Neural cell (in vitro differentiated cells): ENCODE results near the gene GALE. TPM values are rescaled to one million over a fixed set of nuclear protein-coding genes. Genes with fewer than 3 reads are reported as not detected.
A peak's percentile ranks its signal among the peaks of the same experiment; 100 is the strongest.

Source experiments
- H2AFZ ChIP-seq: fragments of 200-600, 300-800 bp; sonication (generic), shearing (Covaris generic); 2 replicates; pipeline ENCODE4 v1.6.0; 2014; ENCODE audit warnings: low read depth, mild to moderate bottlenecking, antibody characterized with exemption, low read length, moderate library complexity
- H3F3A ChIP-seq: fragments of 200-600 bp; shearing (Covaris generic); 2 replicates; pipeline ENCODE4 v1.6.1; 2016; ENCODE audit warnings: mild to moderate bottlenecking, moderate library complexity, mixed read lengths, antibody characterized with exemption, low read length; ENCODE audit not compliant: insufficient read depth, poor library complexity, severe bottlenecking
- H3K27ac ChIP-seq: fragments of 200-600, 300-800 bp; sonication (generic), shearing (Covaris generic); 2 replicates; pipeline ENCODE4 v1.5.1; 2014; ENCODE audit warnings: mild to moderate bottlenecking, low read length, moderate library complexity
- H3K27me3 ChIP-seq: fragments of 300-800, 200-600 bp; sonication (generic), shearing (Covaris generic); 2 replicates; pipeline ENCODE4 v1.6.0; 2014; ENCODE audit warnings: mild to moderate bottlenecking, low read depth, low read length, moderate library complexity; ENCODE audit not compliant: insufficient read depth
- H3K36me3 ChIP-seq: fragments of 300-800, 200-600 bp; sonication (generic), shearing (Covaris generic); 2 replicates; pipeline ENCODE4 v1.5.1; 2014; ENCODE audit warnings: mild to moderate bottlenecking, antibody characterized with exemption, low read length, moderate library complexity; ENCODE audit not compliant: insufficient read depth
- H3K4me2 ChIP-seq: fragments of 300-800, 200-600 bp; sonication (generic), shearing (Covaris generic); 2 replicates; pipeline ENCODE4 v1.6.0; 2014; ENCODE audit warnings: mild to moderate bottlenecking, low read length
- H3K4me3 ChIP-seq: fragments of 300-800, 200-600 bp; sonication (generic), shearing (Covaris generic); 2 replicates; pipeline ENCODE4 v1.5.1; 2014; ENCODE audit warnings: mild to moderate bottlenecking, low read length, moderate library complexity
- H3K79me2 ChIP-seq: fragments of 200-600 bp; shearing (Covaris generic); replicated peaks from 2 replicates; pipeline ENCODE4 v1.6.0; 2014; ENCODE audit warnings: mild to moderate bottlenecking, low read length, moderate library complexity; ENCODE audit not compliant: insufficient read depth
- H3K9ac ChIP-seq: fragments of 300-800, 200-600 bp; sonication (generic), shearing (Covaris generic); 2 replicates; pipeline ENCODE4 v1.6.1; 2016; ENCODE audit warnings: mild to moderate bottlenecking, low read length, mixed read lengths
- H3K9me2 ChIP-seq: fragments of 200-600 bp; shearing (Covaris generic); 2 replicates; pipeline ENCODE4 v1.6.1; 2016; ENCODE audit warnings: mild to moderate bottlenecking, low read length, mixed read lengths; ENCODE audit not compliant: insufficient read depth
- H3K9me3 ChIP-seq: fragments of 200-600, 300-800 bp; sonication (generic), shearing (Covaris generic); 2 replicates; pipeline ENCODE4 v1.6.1; 2016; ENCODE audit warnings: mild to moderate bottlenecking, mixed run types, low read length, moderate library complexity, mixed read lengths
- H4K20me1 ChIP-seq: fragments of 200-600 bp; shearing (Covaris generic); 2 replicates; pipeline ENCODE4 v1.6.1; 2016; ENCODE audit warnings: mild to moderate bottlenecking, mixed run types; ENCODE audit not compliant: insufficient read depth
- EP300 ChIP-seq: fragments of 450-650 bp; conservative IDR thresholded peaks from 2 replicates; pipeline ENCODE4 v1.6.1; 2014; ENCODE audit warnings: antibody characterized with exemption, mild to moderate bottlenecking, moderate library complexity; ENCODE audit not compliant: poor library complexity, severe bottlenecking
- EZH2 ChIP-seq: fragments of 200-600, 300-800 bp; shearing (Covaris generic), sonication (generic); IDR thresholded peaks from 2 replicates; pipeline ENCODE4 v1.6.1; 2014; ENCODE audit warnings: antibody characterized with exemption, low read length, borderline replicate concordance, mild to moderate bottlenecking; ENCODE audit not compliant: insufficient read depth, poor library complexity, severe bottlenecking
- MXI1 ChIP-seq: fragments of 450-650 bp; conservative IDR thresholded peaks from 2 replicates; pipeline ENCODE4 v1.6.1; 2014; ENCODE audit warnings: antibody characterized with exemption, mild to moderate bottlenecking; ENCODE audit not compliant: poor library complexity, severe bottlenecking
- POLR2AphosphoS5 ChIP-seq: IDR thresholded peaks from 2 replicates; pipeline ENCODE4 v1.6.1; 2012
- RAD21 ChIP-seq: fragments of 450-650 bp; conservative IDR thresholded peaks from 2 replicates; pipeline ENCODE4 v1.6.1; 2014; ENCODE audit warnings: antibody characterized with exemption, mild to moderate bottlenecking, moderate library complexity
- SMC3 ChIP-seq: fragments of 450-650 bp; conservative IDR thresholded peaks from 2 replicates; pipeline ENCODE4 v1.6.1; 2014; ENCODE audit warnings: antibody characterized with exemption, mild to moderate bottlenecking, moderate library complexity; ENCODE audit not compliant: poor library complexity
- TAF1 ChIP-seq: IDR thresholded peaks from 2 replicates; pipeline ENCODE4 v1.6.1; 2012; ENCODE audit warnings: low read depth
- polyA plus RNA-seq: library from polyadenylated mRNA; depleted of rRNA; stranded (reverse); fragments of >200 nt; gene quantifications from 2 replicates; pipeline ENCODE4 v1.2.3, GENCODE V29; 2014
- TF ChIP-seq, protein P1 (sequence below): IDR thresholded peaks from 2 replicates; pipeline ENCODE4 v1.6.1; 2012; ENCODE audit warnings: borderline replicate concordance
- TF ChIP-seq, protein P2 (sequence below): fragments of 450-650 bp; IDR thresholded peaks from 2 replicates; pipeline ENCODE4 v1.5.1; 2014; ENCODE audit warnings: antibody characterized with exemption, mild to moderate bottlenecking, moderate library complexity; ENCODE audit not compliant: poor library complexity, severe bottlenecking

The GALE gene
- polyA plus RNA-seq, 1 donor from 2014 or later, result 109 TPM

DNA sequence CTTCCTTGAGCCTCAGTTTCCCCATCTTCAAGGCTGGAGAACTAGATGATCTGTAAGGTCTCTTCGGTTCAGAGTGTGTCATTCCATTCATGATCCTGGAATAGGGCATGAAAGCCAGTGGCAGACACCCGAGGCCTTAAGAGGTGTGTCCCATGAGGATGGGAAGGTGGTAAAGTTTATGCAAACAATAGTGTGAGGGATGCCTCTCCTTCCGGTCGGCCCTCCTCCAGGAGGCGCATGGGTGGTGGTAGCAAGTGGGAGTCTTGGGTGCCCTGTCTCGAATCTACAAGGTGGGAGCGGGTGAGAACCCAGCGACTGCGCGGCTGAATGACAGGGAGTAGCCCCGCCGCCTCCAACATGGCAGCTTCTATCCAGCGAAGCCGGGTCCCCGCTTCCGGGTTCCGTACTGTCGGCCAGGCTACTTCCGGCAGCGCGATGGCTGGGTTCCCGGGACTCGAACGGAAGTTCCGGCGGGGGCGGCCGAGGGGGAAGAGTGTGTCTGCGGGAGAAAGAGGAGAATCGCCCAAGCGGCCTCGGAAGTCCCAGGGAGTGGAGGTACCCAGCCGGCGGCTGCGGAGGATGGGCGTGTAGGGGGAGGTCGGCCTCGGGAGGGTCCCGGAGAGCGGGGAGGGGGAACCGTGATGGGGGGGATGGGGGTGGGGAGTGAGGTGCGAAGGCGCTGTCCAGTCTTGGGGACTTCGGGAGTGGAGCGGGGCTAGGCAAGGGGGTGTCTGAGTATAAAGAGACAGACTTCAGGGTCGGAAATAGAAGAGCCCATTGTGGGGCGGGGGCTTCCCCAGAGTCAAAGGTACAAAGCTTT is 9.6 kb downstream of the GALE start, which contains the start of gene LYPLA2:
Gene LYPLA2, plus strand, starts transcription at position 450 of the 820 bp plus-strand sequence. CDS start 1,538 bp downstream, outside the sequence.
- Histone ChIP-seq H4K20me1 (no peaks in the 10 kb centered on the region), H3K27ac (peak within 1 kb of the TSS; percentile 69), H3K9ac (peak within 1 kb of the TSS; percentile 83), H3K4me2 (peak within 1 kb of the TSS; percentile 88), H3K79me2 (peaks cover 18% of the 10 kb centered on the region), H3K9me3 (no peaks in the 10 kb centered on the region), H3K27me3 (no peaks in the 10 kb centered on the region), H3F3A (no peaks in the 10 kb centered on the region), H2AFZ (peak within 1 kb of the TSS; percentile 89), H3K9me2 (no peaks in the 10 kb centered on the region), H3K4me3 (peak within 1 kb of the TSS; percentile 77), H3K36me3 (no peaks in the 10 kb centered on the region)
- TF ChIP-seq POLR2AphosphoS5, result no peak
- TF ChIP-seq EZH2, result no peak
- TF ChIP-seq, protein P1, sequence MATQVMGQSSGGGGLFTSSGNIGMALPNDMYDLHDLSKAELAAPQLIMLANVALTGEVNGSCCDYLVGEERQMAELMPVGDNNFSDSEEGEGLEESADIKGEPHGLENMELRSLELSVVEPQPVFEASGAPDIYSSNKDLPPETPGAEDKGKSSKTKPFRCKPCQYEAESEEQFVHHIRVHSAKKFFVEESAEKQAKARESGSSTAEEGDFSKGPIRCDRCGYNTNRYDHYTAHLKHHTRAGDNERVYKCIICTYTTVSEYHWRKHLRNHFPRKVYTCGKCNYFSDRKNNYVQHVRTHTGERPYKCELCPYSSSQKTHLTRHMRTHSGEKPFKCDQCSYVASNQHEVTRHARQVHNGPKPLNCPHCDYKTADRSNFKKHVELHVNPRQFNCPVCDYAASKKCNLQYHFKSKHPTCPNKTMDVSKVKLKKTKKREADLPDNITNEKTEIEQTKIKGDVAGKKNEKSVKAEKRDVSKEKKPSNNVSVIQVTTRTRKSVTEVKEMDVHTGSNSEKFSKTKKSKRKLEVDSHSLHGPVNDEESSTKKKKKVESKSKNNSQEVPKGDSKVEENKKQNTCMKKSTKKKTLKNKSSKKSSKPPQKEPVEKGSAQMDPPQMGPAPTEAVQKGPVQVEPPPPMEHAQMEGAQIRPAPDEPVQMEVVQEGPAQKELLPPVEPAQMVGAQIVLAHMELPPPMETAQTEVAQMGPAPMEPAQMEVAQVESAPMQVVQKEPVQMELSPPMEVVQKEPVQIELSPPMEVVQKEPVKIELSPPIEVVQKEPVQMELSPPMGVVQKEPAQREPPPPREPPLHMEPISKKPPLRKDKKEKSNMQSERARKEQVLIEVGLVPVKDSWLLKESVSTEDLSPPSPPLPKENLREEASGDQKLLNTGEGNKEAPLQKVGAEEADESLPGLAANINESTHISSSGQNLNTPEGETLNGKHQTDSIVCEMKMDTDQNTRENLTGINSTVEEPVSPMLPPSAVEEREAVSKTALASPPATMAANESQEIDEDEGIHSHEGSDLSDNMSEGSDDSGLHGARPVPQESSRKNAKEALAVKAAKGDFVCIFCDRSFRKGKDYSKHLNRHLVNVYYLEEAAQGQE, result no peak
- TF ChIP-seq SMC3, result peak; percentile 30
- TF ChIP-seq TAF1, result peak; percentile 46
- TF ChIP-seq MXI1, result peak; percentile 79
- TF ChIP-seq, protein P2, sequence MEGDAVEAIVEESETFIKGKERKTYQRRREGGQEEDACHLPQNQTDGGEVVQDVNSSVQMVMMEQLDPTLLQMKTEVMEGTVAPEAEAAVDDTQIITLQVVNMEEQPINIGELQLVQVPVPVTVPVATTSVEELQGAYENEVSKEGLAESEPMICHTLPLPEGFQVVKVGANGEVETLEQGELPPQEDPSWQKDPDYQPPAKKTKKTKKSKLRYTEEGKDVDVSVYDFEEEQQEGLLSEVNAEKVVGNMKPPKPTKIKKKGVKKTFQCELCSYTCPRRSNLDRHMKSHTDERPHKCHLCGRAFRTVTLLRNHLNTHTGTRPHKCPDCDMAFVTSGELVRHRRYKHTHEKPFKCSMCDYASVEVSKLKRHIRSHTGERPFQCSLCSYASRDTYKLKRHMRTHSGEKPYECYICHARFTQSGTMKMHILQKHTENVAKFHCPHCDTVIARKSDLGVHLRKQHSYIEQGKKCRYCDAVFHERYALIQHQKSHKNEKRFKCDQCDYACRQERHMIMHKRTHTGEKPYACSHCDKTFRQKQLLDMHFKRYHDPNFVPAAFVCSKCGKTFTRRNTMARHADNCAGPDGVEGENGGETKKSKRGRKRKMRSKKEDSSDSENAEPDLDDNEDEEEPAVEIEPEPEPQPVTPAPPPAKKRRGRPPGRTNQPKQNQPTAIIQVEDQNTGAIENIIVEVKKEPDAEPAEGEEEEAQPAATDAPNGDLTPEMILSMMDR, result peak; percentile 38
- TF ChIP-seq RAD21, result no peak
- TF ChIP-seq EP300, result peak; percentile 35

- H3K27ac ChIP-seq, result no peak overlapping the region
- H4K20me1 ChIP-seq, result no peaks in the 10 kb centered on the region
- TF ChIP-seq EZH2, result no peak
- TF ChIP-seq RAD21, result no peak
- TF ChIP-seq, protein P2, result no peak
- no peak for TF ChIP-seq POLR2AphosphoS5
- no peak for TF ChIP-seq TAF1
- TF ChIP-seq, protein P1, result no peak
- TF ChIP-seq EP300, result no peak
- no peak for TF ChIP-seq MXI1
- no peak for TF ChIP-seq SMC3
- no peaks in the 10 kb centered on the region for H3K27me3 ChIP-seq
- H3K36me3 ChIP-seq, result no peaks in the 10 kb centered on the region
- H2AFZ ChIP-seq, result no peak overlapping the region
- H3K9me3 ChIP-seq, result no peaks in the 10 kb centered on the region
- no peak overlapping the region for H3K4me3 ChIP-seq
- H3K9me2 ChIP-seq, result no peaks in the 10 kb centered on the region
- H3K9ac ChIP-seq, result no peak overlapping the region
- H3K4me2 ChIP-seq, result no peak overlapping the region
- H3K79me2 ChIP-seq, result peaks cover 18% of the 10 kb centered on the region
- H3F3A ChIP-seq, result no peaks in the 10 kb centered on the region
Observed at GRCh38 chr1:23788695-23789094, 11.9 kb downstream of the GALE start.
